Stimulated activated CD4-positive, alpha-beta T cell treated with anti-CD3 and anti-CD28 coated beads, TNF-alpha, amount 100 ng/mL, for 1 hour (primary cell): Measurements from ENCODE around the gene NKX2-2.
"Not testable (repeated sequence)": the region's sequence is repeated elsewhere in the genome, so short reads cannot be mapped to it uniquely, and the experiment has no call there.

ENCODE experiments used
- DNase-seq, 3 donors: peaks; one replicate each; pipeline ENCODE4 v3.0.0-alpha.2; 2020; ENCODE audit warnings: low read depth in 3 of 3, low spot score in 1 of 3

NKX2-2 gene

GRCh38 chr20:21509597-21510371 lies 4.1 kb downstream of the NKX2-2 start:
- DNase-seq = no peak

DNA sequence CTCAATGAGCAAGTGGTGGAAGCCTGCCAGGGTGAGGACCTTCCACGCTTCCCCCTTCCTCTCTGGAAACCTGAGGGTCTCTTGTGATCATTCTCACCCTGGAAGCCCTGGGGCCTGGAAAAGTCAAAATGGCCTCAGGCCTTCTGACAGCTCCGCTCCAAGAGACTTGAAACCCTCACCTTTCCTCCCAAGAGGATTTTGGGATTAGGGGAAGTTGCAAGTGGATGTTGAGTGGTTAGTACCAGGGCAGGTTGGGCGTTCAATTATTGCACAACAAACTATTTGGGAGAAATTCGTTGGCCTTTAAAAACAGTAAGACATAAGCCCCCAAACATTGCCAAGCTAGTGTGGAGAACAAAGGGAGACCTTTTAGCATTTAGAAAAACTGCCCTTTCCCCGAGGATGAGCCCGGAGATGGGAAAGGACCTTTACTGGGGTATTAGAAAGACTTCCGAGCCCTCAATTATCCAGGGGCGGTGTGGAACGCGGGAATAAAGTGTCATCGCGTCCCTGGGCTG lies 4.7 kb downstream of the NKX2-2 start:
- DNase-seq = no peak

DNA sequence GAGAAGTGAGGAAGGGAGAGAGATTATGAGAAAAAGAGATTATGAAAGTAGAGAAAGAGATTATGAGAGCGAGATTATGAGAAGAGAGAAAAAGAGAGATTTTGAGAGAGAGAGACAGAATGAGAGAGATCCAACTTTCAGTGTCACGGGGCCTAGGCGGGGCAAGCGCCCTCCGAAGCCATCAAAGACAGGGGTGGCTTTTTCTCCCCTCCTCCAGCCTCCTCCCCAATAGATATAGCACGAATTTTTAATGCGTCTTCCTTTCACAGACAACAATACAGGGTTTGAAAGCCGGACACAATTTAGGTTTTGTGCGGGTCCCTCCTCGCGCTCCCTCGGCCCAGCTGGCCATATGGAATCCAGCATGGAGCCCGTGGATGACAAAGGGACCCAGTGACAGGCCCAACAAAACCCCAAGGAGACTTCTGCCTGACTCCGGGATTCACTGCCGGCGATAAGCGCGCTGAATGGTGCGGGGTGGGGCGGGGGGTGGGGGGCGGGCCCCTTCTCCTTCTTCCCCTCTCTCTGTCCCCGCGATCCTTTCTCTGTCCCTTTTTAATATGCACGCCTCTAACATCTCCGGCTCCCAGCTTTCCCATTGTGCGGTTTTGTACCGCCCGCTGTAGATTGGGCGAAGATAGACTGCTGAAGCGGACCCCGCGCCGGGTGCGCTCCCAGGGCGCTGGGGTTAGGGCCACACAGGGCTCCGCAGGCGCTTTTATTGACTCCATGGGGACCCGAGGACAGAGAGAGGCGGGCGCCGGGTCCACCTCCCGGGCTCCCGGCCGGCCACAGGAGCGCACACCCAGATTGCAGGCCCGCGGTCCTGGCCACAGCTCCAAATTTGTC lies 5.4 kb downstream of the NKX2-2 start:
- DNase-seq = no peak

- no peak for DNase-seq
Measured at GRCh38 chr20:21507400-21508229, 6.2 kb downstream of the NKX2-2 start.

- peak in 2 of 3 donors; percentile 48 to 74 for DNase-seq
Measured at GRCh38 chr20:21505810-21506530, 7.9 kb downstream of the NKX2-2 start.

DNA sequence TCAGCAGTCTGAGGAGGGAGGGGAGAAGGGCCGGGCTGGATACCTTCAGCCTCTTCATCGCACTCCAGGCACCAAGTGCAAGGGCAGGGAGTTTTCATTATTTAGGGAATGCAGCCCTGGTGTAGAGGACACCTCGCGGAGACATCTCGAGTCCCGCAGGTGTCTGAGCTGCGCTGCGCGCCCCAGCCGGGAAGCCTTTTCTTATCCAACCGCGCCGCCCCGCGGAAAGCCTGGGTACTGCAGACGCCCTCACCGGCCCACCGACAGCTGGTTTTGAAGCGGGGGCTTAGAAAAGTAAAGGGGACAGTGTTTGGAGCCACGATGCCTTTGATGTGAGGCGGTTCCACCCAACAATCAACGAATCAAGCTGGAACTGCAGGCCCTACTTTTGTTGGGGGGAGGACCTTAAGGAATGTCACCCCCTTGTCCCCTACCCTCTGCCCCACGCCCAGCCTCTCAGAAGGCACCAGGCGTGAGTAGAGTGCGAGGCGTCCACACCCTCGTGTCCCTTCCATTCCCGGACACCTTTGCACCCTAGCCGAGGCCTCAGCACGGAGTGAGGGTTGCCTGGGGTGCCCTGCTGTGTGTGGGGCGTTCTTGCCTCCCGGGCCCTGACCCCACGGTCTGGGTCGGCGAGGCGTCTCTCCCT lies 8.6 kb downstream of the NKX2-2 start:
- peak; percentile 36 to 88 (median 59) for DNase-seq

GRCh38 chr20:21504323-21504722 lies 9.5 kb downstream of the NKX2-2 start:
- no peak for DNase-seq

DNA sequence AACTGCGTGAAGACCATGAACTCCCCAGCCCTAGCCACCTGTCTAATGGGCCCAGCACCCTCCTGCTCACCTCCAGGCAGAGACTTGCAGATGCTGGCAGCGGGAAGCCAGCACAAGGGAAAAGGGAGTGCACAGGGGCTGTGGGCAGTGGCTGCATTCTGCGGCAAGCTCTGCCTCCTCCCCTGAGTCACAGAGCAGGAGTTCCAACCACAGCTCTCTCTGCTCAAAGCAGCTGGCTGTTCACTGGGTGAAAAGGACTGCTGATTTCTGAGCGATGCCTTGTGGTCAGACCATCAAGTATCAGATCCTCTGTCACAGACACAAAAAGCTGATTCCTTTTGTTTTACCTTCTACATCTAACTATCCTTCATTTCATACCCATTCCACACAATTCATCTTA lies 10.5 kb downstream of the NKX2-2 start:
- DNase-seq = no peak

GRCh38 chr20:21501184-21501583 lies 12.7 kb downstream of the NKX2-2 start:
- no peak for DNase-seq

GRCh38 chr20:21500599-21500998 lies 13.3 kb downstream of the NKX2-2 start:
- DNase-seq = no peak

GRCh38 chr20:21499641-21500040 lies 14.2 kb downstream of the NKX2-2 start:
- DNase-seq = no peak

DNA sequence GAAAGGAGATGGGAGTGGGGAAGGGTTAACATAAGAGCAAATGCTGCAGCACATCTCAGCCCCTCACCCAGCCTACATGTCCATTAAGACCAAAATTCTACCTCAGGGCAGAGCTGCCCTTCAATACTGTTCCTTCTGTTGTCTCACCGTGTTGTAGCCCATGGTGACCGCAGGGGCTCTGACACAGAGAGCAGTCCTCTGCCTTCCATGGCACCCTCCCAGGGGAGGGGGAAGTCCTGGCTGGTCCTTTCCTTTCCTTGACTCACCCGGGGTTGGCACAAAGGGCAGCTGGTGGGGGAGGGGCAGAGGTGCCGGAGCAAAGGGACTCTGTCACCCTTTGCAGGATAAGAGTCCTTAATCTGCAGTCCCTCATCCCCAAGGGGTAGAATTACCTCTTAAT lies 15.2 kb downstream of the NKX2-2 start:
- DNase-seq = no peak

GRCh38 chr20:21498195-21498594 lies 15.7 kb downstream of the NKX2-2 start:
- DNase-seq = no peak

DNA sequence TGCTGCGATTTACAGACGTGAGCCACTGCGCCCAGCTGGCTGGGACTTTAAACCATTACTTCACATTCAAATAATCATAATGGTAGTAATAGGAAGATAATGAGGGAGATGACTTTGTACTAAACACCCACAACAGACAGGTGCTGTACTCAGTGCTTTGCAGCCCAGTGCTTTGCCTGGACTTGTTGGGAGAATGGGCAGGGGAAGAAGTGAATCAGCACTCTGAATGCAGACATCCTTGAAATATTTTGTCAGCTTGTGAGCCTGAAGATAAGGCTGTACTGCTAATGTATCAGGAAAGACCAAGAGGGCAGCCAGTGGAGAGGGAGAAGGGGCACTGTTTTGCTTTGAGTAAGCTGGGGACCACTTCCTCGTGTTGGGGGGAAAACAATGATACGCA lies 17.4 kb downstream of the NKX2-2 start:
- no peak for DNase-seq

DNA sequence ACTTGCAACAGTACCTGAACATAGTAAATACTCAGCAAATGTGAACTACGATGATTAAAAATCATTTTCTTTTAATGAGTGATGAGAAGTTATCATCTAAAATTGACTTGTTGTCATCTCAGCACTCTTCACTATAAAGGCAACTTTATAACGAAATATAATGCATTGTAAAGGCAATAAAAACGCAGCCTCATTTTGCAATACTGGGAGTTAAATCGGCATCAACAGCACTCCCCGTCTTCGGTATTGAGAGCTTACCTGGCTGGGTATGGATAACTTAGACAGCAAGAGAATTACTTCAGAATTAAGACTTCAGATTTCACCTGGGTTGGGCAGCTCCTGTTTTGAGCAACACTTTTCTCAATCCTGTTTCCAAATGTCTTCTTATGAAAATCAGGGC lies 20.8 kb downstream of the NKX2-2 start:
- DNase-seq = no peak

DNA sequence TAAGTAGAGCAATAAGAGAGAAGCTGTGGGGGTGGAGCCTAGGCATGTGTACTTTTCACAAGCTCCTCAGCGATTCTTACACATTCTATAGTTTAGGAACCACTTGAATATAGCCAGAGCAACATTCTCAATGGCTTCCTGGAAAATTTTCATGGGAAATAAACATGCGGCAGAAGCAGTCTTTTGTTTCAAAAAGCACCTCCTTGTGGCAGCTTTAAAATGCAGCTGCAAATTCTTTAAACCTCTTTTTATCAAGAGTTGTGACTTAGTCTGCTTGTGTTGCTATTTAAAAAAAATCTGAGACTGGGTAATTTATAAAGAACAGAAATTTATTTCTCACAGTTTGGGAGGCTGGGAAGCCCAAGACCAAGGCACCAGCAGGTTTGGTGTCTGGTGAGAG lies 23.8 kb downstream of the NKX2-2 start:
- DNase-seq = no peak

DNA sequence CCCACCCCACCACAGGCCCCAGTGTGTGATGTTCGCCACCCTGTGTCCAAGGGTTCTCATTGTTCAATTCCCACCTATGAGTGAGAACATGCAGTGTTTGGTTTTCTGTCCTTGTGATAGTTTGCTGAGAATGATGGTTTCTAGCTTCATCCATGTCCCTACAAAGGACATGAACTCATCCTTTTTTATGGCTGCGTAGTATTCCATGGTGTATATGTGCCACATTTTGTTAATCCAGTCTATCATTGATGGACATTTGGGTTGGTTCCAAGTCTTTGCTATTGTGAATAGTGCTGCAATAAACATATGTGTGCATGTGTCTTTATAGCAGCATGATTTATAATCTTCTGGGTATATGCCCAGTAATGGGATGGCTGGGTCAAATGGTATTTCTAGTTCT lies 33.7 kb downstream of the NKX2-2 start:
- DNase-seq = not testable (repeated sequence)

- no peak for DNase-seq
Measured at GRCh38 chr20:21465799-21466198, 48.1 kb downstream of the NKX2-2 start.

GRCh38 chr20:21464916-21465315 lies 48.9 kb downstream of the NKX2-2 start:
- DNase-seq = no peak
